Spleen (tissue), 13 donors: ENCODE data around the gene BCL6B. TPM values are rescaled to one million over a fixed set of nuclear protein-coding genes. Genes with fewer than 3 reads are reported as not detected.
"Not testable (repeated sequence)": the region's sequence is repeated elsewhere in the genome, so short reads cannot be mapped to it uniquely, and the experiment has no call there.

Experiments
- DNase-seq: peaks from one replicate; pipeline ENCODE4 v3.0.0-alpha.2; 2020
- H3K27ac ChIP-seq, 8 donors: fragments of 200-600 bp; sonication (generic) in 7 of 8; 1 replicate in 4 of 8; 2 replicates in 4 of 8; pipeline versions ENCODE4 v1.5.0 to v1.8.0; 2016 to 2021; ENCODE audit warnings: inconsistent platforms in 4 of 8, mild to moderate bottlenecking in 4 of 8, moderate library complexity in 1 of 8
- H3K27me3 ChIP-seq, 7 donors: fragments of 200-600 bp; sonication (generic) in 6 of 7; replicated peaks in 1 of 7; 1 replicate in 4 of 7; 2 replicates in 3 of 7; pipeline versions ENCODE4 v1.5.0 to v1.8.0; 2016 to 2021; ENCODE audit warnings: inconsistent platforms in 3 of 7, mild to moderate bottlenecking in 1 of 7
- H3K36me3 ChIP-seq, 6 donors: fragments of 200-600 bp; sonication (generic) in 5 of 6; 1 replicate in 4 of 6; 2 replicates in 2 of 6; pipeline versions ENCODE4 v1.5.0 to v1.8.0; 2016 to 2021; ENCODE audit warnings: inconsistent platforms in 2 of 6
- H3K4me1 ChIP-seq, 6 donors: fragments of 200-600 bp; sonication (generic) in 5 of 6; 1 replicate in 3 of 6; 2 replicates in 3 of 6; pipeline versions ENCODE4 v1.5.0 to v1.8.0; 2016 to 2021; ENCODE audit warnings: inconsistent platforms in 3 of 6
- H3K4me3 ChIP-seq, 8 donors: fragments of 200-600 bp; sonication (generic) in 7 of 8; 1 replicate in 4 of 8; 2 replicates in 4 of 8; pipeline versions ENCODE4 v1.5.0 to v1.8.0; 2016 to 2021; ENCODE audit warnings: inconsistent platforms in 4 of 8, mild to moderate bottlenecking in 4 of 8, moderate library complexity in 2 of 8
- H3K9me3 ChIP-seq, 8 donors: fragments of 200-600 bp; sonication (generic) in 7 of 8; 1 replicate in 4 of 8; 2 replicates in 4 of 8; pipeline versions ENCODE4 v1.5.0 to v1.8.0; 2016 to 2021; ENCODE audit warnings: inconsistent platforms in 4 of 8
- POLR2A ChIP-seq, 3 donors: fragments of 450-650 bp; IDR thresholded peaks; one replicate each; pipeline ENCODE4 v1.5.1; 2017; ENCODE audit warnings: antibody characterized with exemption in 3 of 3, mild to moderate bottlenecking in 1 of 3
- POLR2AphosphoS5 ChIP-seq, 3 donors: sonication (generic); formaldehyde crosslinking; IDR thresholded peaks; one replicate each; pipeline ENCODE4 v1.5.1; 2017; ENCODE audit warnings: antibody characterized with exemption in 3 of 3
- WGBS, 5 donors: extraction: QIAGEN DNeasy Blood & Tissue Kit in 3 of 5; methylation state at CpG; one replicate each; pipeline versions ENCODE4 v1.1.5 to v1.1.7; 2013 to 2018; 5-methylcytosine and 5-hydroxymethylcytosine counted together
- intact Hi-C: fragments of 100-400 bp; cut with DNase I; formaldehyde crosslinking; loops from one replicate; pipeline ENCODE4 v1.15.0; 2023; ENCODE audit warnings: low total_unique reads
- long read RNA-seq, 2 donors: transcript quantifications; one replicate each; lab custom pipeline, GENCODE V29; 2026
- polyA plus RNA-seq, 3 donors: library from polyadenylated mRNA; stranded (reverse); fragments of 200-250 nt; gene quantifications; one replicate each; pipeline ENCODE4 v1.2.1, GENCODE V29; 2013
- total RNA-seq, 7 donors: library from RNA; depleted of rRNA in 3 of 7; stranded (reverse); fragments of >200 nt in 3 of 7; fragmentation: NEBNext Ultra II Directional in 4 of 7; extraction: Animal tissue kit (Norgen Biotek cat#: 25700) in 4 of 7; gene quantifications; one replicate each; pipeline versions ENCODE4 v1.1.0 to v1.2.1, GENCODE V29; 2016 to 2021
- TF ChIP-seq, protein P1 (sequence below), 11 experiments: fragments of 200-600 bp in 7 of 11; fragments of 450-650 bp in 4 of 11; sonication (generic) in 4 of 11; IDR thresholded peaks in 8 of 11; conservative IDR thresholded peaks in 3 of 11; 1 replicate in 7 of 11; 2 replicates in 4 of 11; pipeline versions ENCODE4 v1.4.0 to v1.8.0; 2016 to 2021; ENCODE audit warnings: antibody characterized with exemption in 11 of 11, inconsistent platforms in 4 of 11, mild to moderate bottlenecking in 1 of 11
- donor health status: healthy with polysubstance abuse.
- donor health status: DM: no; HTN: no; CAD: no; lungs with moderate emphysema.
- donor health status: DM: no; HTN: no; CAD: no.
- donor health status: Bipolar disorder and iron deficiency.
- donor health status: healthy.
- donor health status: DM: no; HTN: no; CAD: no.
- donor health status: DM: yes; HTN: yes; CAD: no.

Gene BCL6B
- total RNA-seq (10 to 100 TPM; 12.9 to 92.5 (median 23.2) TPM), polyA plus RNA-seq (10 to 100 TPM in 1 of 3 donors, 1 to 10 TPM in 2; 4.2 to 16.6 (median 6.9) TPM)
- long read RNA-seq, donor 1, transcript BCL6B-201 (9 exons, 3,555 nt), result major isoform, 7 of 8 reads
- long read RNA-seq, donor 1, partial matches to known transcripts, result 0 of 8 reads
- long read RNA-seq, donor 1, other reads (novel, unspliced or antisense), result 0 of 8 reads
- long read RNA-seq, donor 2, partial matches to known transcripts, result 6 of 7 reads
- long read RNA-seq, donor 2, other reads (novel, unspliced or antisense), result 0 of 7 reads

DNA sequence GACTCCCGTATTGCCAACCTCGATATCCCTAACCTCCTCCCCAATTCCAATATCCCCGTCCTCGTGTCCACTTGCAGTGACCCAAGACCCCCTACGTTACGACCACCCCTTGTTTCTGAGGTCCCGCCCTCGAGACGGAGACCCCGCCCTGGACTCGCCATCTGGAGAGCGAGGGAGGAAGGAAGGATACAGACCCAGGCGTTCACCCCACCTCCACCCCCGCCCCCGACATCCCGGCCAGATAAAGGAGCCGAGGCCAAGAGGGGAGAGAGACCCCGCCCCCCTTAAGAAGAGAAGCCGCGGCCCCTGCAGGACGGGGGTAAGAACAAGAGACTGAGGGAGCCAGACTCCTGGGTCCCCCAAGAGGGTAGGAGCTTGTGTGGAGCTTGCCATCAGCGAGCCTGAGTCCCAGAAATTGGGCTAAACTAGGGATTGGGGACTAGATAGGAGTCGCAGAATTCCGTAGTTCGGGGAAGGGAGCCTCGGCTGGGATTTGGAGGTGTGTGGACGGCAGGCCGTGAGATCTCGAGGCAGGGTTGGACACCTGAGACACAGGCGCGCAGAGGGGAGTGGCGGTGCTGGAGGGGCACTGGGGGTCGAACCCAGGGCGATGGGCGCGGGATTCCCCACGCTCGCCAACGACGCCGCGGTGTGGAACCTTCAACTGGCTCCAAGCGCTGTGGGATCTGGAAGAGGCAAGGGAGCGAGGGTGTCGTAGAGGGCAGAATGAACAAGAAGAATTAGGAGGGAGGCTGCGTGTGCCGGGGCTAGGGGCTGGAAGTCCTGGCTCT lies at the start of gene BCL6B:
Gene BCL6B (plus strand): TSS at position 270 of the 791 bp plus-strand sequence. CDS start 622 bp downstream, outside the sequence.
- H3K4me1 ChIP-seq, result peaks cover 25 to 98% (median 60%) of the 10 kb centered on the region in 6 donors
- TF ChIP-seq POLR2A (IDR thresholded peaks at IDR 0.05), result no peak
- TF ChIP-seq POLR2AphosphoS5 (IDR thresholded peaks at IDR 0.05), result peak in 1 of 3 donors; percentile 8
- TF ChIP-seq, protein P1, sequence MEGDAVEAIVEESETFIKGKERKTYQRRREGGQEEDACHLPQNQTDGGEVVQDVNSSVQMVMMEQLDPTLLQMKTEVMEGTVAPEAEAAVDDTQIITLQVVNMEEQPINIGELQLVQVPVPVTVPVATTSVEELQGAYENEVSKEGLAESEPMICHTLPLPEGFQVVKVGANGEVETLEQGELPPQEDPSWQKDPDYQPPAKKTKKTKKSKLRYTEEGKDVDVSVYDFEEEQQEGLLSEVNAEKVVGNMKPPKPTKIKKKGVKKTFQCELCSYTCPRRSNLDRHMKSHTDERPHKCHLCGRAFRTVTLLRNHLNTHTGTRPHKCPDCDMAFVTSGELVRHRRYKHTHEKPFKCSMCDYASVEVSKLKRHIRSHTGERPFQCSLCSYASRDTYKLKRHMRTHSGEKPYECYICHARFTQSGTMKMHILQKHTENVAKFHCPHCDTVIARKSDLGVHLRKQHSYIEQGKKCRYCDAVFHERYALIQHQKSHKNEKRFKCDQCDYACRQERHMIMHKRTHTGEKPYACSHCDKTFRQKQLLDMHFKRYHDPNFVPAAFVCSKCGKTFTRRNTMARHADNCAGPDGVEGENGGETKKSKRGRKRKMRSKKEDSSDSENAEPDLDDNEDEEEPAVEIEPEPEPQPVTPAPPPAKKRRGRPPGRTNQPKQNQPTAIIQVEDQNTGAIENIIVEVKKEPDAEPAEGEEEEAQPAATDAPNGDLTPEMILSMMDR (IDR thresholded peaks at IDR 0.05 in 8 of 11, conservative IDR thresholded peaks at IDR 0.05 in 3 of 11), result no peak
- no peaks in the 10 kb centered on the region for H3K9me3 ChIP-seq
- intact Hi-C loops, result loop anchor here (5.0 kb wide), 1 partner anchor 111 kb away; no protein-coding TSS in a partner anchor
- peaks cover 0 to 15% (median 0%) of the 10 kb centered on the region in 7 donors for H3K27me3 ChIP-seq
- 9 to 21% (median 13%) methylated on average over 45 to 47 of the region's 47 CpGs for WGBS, 5 donors
- H3K4me3 ChIP-seq, result peak within 1 kb of the TSS; percentile 24 to 69 (median 36)
- DNase-seq, result peak; percentile 85
- H3K36me3 ChIP-seq, result peaks cover 0 to 21% (median 0%) of the 10 kb centered on the region in 6 donors
- peak within 1 kb of the TSS; percentile 65 to 100 (median 93) for H3K27ac ChIP-seq

- intact Hi-C loops, H3K27me3 ChIP-seq, H3K36me3 ChIP-seq, H3K27ac ChIP-seq, H3K4me3 ChIP-seq, H3K4me1 ChIP-seq, DNase-seq: not testable (repeated sequence)
- H3K9me3 ChIP-seq, result peaks cover 0 to 15% (median 6%) of the 10 kb centered on the region in 8 donors
- WGBS, 5 donors, result 93 to 98% (median 96%) methylated on average over 5 of the region's 5 CpGs
These were observed 43.4 kb upstream of the BCL6B start for GRCh38 chr17:6979440-6979839.

- 6 to 20% (median 14%) methylated on average over 1 of the region's 1 CpG for WGBS, 5 donors
- Histone ChIP-seq H3K9me3 (peaks cover 0 to 15% (median 6%) of the 10 kb centered on the region in 8 donors), H3K27ac (no peak overlapping the region), H3K36me3 (no peaks in the 10 kb centered on the region), H3K27me3 (no peaks in the 10 kb centered on the region), H3K4me1 (peaks cover 0 to 8% (median 0%) of the 10 kb centered on the region in 6 donors), H3K4me3 (no peak overlapping the region)
- TF ChIP-seq POLR2AphosphoS5 (IDR thresholded peaks at IDR 0.05) (no peak), POLR2A (IDR thresholded peaks at IDR 0.05) (no peak)
- TF ChIP-seq, protein P1 (IDR thresholded peaks at IDR 0.05 in 8 of 11, conservative IDR thresholded peaks at IDR 0.05 in 3 of 11), result no peak
- DNase-seq, result no peak
- intact Hi-C loops, result no loop called here
These were observed 41.4 kb upstream of the BCL6B start for GRCh38 chr17:6981426-6981825.

- Histone ChIP-seq H3K9me3 (peaks cover 0 to 4% (median under 1%) of the 10 kb centered on the region in 8 donors), H3K27me3 (no peaks in the 10 kb centered on the region), H3K4me1 (peaks cover 0 to 8% (median 0%) of the 10 kb centered on the region in 6 donors), H3K36me3 (no peaks in the 10 kb centered on the region), H3K4me3 (no peak overlapping the region), H3K27ac (no peak overlapping the region)
- no peak for DNase-seq
- WGBS, 5 donors, result 67 to 85% (median 77%) methylated on average over 4 of the region's 4 CpGs
- intact Hi-C loops, result no loop called here
- TF ChIP-seq, protein P1 (IDR thresholded peaks at IDR 0.05 in 8 of 11, conservative IDR thresholded peaks at IDR 0.05 in 3 of 11), result no peak
- TF ChIP-seq POLR2AphosphoS5 (IDR thresholded peaks at IDR 0.05) (no peak), POLR2A (IDR thresholded peaks at IDR 0.05) (no peak)
These were observed 37.6 kb upstream of the BCL6B start for GRCh38 chr17:6985266-6985665.
